Prostate gland (tissue), 2 donors: ENCODE measurements around the gene FBN2. TPM values are rescaled to one million over a fixed set of nuclear protein-coding genes. Genes with fewer than 3 reads are reported as not detected.

Experiments used
- DNase-seq: peaks from one replicate; pipeline ENCODE4 v3.0.0-alpha.2; 2019; ENCODE audit warnings: low spot score
- H3K27ac ChIP-seq, 2 donors: fragments of 200-600 bp; sonication (generic); 2 replicates each; pipeline ENCODE4 v1.5.1; 2017 to 2019
- H3K27me3 ChIP-seq: fragments of 200-600 bp; sonication (generic); replicated peaks from 2 replicates; pipeline ENCODE4 v1.5.1; 2019; ENCODE audit not compliant: insufficient read depth
- H3K36me3 ChIP-seq, 2 donors: fragments of 200-600 bp; sonication (generic); 1 replicate in 1 of 2; 2 replicates in 1 of 2; pipeline versions ENCODE4 v1.5.1 to v1.8.1; 2017 to 2019
- H3K4me1 ChIP-seq: fragments of 200-600 bp; sonication (generic); replicated peaks from 2 replicates; pipeline ENCODE4 v1.5.1; 2019
- H3K4me3 ChIP-seq, 2 donors: fragments of 200-600 bp; sonication (generic); 2 replicates each; pipeline ENCODE4 v1.5.1; 2017 to 2019
- H3K9me3 ChIP-seq: fragments of 200-600 bp; sonication (generic); 2 replicates; pipeline ENCODE4 v1.5.1; 2017
- CTCF ChIP-seq, 4 experiments: fragments of 200-600 bp in 2 of 4; fragments of 450-650 bp in 2 of 4; sonication (generic) in 2 of 4; IDR thresholded peaks; 1 replicate in 3 of 4; 2 replicates in 1 of 4; pipeline ENCODE4 v1.5.1; 2016 to 2019; ENCODE audit warnings: antibody characterized with exemption in 4 of 4, mild to moderate bottlenecking in 2 of 4, moderate library complexity in 2 of 4
- POLR2A ChIP-seq: fragments of 450-650 bp; IDR thresholded peaks from one replicate; pipeline ENCODE4 v1.6.1; 2016; ENCODE audit warnings: antibody characterized with exemption, mild to moderate bottlenecking
- POLR2AphosphoS5 ChIP-seq: sonication (generic); formaldehyde crosslinking; IDR thresholded peaks from one replicate; pipeline ENCODE4 v1.6.1; 2017; ENCODE audit warnings: antibody characterized with exemption
- WGBS: methylation state at CpG from one replicate; pipeline ENCODE4 v1.1.5; 2018; 5-methylcytosine and 5-hydroxymethylcytosine counted together
- intact Hi-C: fragments of 100-400 bp; cut with DNase I; formaldehyde crosslinking; loops from one replicate; pipeline ENCODE4 v1.14.2; 2022
- total RNA-seq, 2 donors: library from RNA; depleted of rRNA; stranded (reverse); fragments of >200 nt; gene quantifications; one replicate each; pipeline ENCODE4 v1.1.0, GENCODE V29; 2016

FBN2 gene
- total RNA-seq, 2 donors from 2014 or later, result 0.82 to 6.6 TPM

- Histone ChIP-seq H3K9me3 (no peaks in the 10 kb centered on the region), H3K27me3 (no peaks in the 10 kb centered on the region), H3K4me1 (no peaks in the 10 kb centered on the region), H3K27ac (no peak overlapping the region), H3K36me3 (no peaks in the 10 kb centered on the region), H3K4me3 (no peak overlapping the region)
- WGBS, result 50% methylated on average over 2 of the region's 2 CpGs
- TF ChIP-seq POLR2AphosphoS5 (no peak), CTCF (IDR thresholded peaks at IDR 0.05) (no peak), POLR2A (no peak)
- DNase-seq, result no peak
- intact Hi-C loops, result no loop called here
These were observed 247.7 kb downstream of the FBN2 start for GRCh38 chr5:128290152-128290858.

DNA sequence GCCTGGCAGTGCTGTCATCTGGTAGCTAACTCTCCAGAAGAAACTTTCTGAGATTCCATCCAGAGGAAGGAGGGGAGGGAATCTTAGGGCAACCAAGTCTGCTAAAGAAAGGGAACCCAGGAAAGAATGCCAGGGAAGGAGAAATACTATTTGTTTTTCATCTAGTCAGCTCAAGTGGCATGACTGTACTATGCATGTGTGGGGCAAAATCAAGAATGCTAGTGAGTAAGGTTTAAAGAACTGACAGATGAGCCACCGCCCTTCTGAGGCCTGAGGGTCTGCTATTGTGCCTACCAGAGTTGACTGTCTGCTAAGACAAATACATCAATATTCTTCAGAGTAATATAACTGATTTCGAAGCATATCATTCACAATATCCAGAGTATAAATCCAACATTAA lies 250.3 kb downstream of the FBN2 start:
- DNase-seq, result no peak
- Histone ChIP-seq H3K27me3 (no peaks in the 10 kb centered on the region), H3K4me3 (no peak overlapping the region), H3K4me1 (no peaks in the 10 kb centered on the region), H3K36me3 (no peaks in the 10 kb centered on the region), H3K9me3 (no peaks in the 10 kb centered on the region), H3K27ac (no peak overlapping the region)
- WGBS, result 94% methylated on average over 2 of the region's 2 CpGs
- TF ChIP-seq POLR2A, result no peak
- no peak for TF ChIP-seq POLR2AphosphoS5
- TF ChIP-seq CTCF (IDR thresholded peaks at IDR 0.05), result no peak
- intact Hi-C loops, result no loop called here

DNA sequence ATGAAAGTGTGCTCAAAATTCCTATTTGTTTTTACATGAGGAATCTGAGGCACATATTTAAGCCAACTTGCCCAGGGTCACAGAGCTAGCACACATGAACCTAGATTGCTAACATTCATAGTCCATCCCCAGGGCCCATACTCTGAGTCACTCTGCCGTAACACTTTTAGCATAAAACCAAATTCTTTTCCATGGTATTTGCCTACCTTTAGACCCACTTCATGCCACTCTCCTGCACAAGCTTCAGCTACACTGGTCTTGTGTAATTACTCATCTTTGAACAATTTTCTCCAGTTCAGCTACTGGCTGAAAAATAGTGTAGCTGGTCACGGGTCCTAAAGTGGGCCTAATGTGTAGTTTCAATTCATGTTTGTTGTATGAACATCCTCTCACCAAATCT lies 253.8 kb downstream of the FBN2 start:
- Histone ChIP-seq H3K4me1 (no peaks in the 10 kb centered on the region), H3K27me3 (no peaks in the 10 kb centered on the region), H3K4me3 (no peak overlapping the region), H3K9me3 (no peaks in the 10 kb centered on the region), H3K27ac (no peak overlapping the region), H3K36me3 (no peaks in the 10 kb centered on the region)
- WGBS, result 92% methylated on average over 2 of the region's 2 CpGs
- no peak for DNase-seq
- TF ChIP-seq CTCF (IDR thresholded peaks at IDR 0.05) (no peak), POLR2AphosphoS5 (no peak), POLR2A (no peak)
- intact Hi-C loops, result no loop called here

GRCh38 chr5:128279345-128279744 lies 258.7 kb downstream of the FBN2 start:
- intact Hi-C loops, result no loop called here
- H3K27ac ChIP-seq, result no peak overlapping the region
- H3K4me1 ChIP-seq, result no peaks in the 10 kb centered on the region
- no peaks in the 10 kb centered on the region for H3K36me3 ChIP-seq
- TF ChIP-seq POLR2A (no peak), CTCF (IDR thresholded peaks at IDR 0.05) (no peak), POLR2AphosphoS5 (no peak)
- H3K27me3 ChIP-seq, result no peaks in the 10 kb centered on the region
- 33% methylated on average over 2 of the region's 2 CpGs for WGBS
- H3K9me3 ChIP-seq, result no peaks in the 10 kb centered on the region
- no peak overlapping the region for H3K4me3 ChIP-seq
- no peak for DNase-seq

DNA sequence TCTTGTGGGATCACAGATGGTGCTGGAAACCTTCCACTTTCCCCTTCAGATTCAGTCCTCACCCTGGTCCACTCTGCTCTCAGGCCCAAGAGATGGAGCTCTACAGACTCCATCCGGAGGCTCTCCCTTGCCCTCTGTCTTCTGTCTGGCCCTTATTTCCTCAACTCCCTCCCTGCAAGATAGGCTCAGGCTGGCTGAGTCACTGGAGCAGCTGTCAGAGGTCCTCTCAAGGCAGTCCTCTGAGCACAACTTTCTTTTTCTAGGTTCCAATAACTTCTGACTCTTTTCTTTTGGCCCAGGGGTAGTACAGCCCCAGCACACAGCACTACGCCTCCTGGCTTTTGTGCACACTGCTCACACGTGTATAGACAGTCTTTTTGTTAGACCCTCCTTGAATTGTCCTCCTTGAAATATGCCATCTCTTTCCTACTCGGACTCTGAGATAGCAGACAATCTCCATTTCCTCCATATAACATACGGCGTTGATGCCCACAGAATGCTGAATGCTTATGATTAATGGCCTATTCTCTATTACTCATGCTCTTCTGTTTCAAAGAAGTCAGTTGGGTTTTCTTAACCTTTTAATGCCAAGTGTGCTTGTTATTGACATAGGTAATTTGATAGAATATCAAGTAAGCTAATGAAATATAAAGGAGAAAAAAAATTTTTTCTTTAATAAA lies 261.4 kb downstream of the FBN2 start:
- Histone ChIP-seq H3K4me3 (no peak overlapping the region), H3K9me3 (no peaks in the 10 kb centered on the region), H3K36me3 (no peaks in the 10 kb centered on the region), H3K27me3 (no peaks in the 10 kb centered on the region), H3K4me1 (no peaks in the 10 kb centered on the region), H3K27ac (no peak overlapping the region)
- WGBS, result 79% methylated on average over 6 of the region's 6 CpGs
- TF ChIP-seq POLR2AphosphoS5, result no peak
- no peak for TF ChIP-seq CTCF (IDR thresholded peaks at IDR 0.05)
- no peak for TF ChIP-seq POLR2A
- intact Hi-C loops, result no loop called here
- DNase-seq, result no peak
